Tongue (tissue), 2 donors: ENCODE measurements around the gene MUS81. TPM values are rescaled to one million over a fixed set of nuclear protein-coding genes. Genes with fewer than 3 reads are reported as not detected.
"Not testable (repeated sequence)": the region's sequence is repeated elsewhere in the genome, so short reads cannot be mapped to it uniquely, and the experiment has no call there.

Experiments
- DNase-seq: peaks from one replicate; pipeline ENCODE4 v3.0.0-alpha.2; 2015
- total RNA-seq: library from RNA; depleted of rRNA; stranded (reverse); fragments of >200 nt; gene quantifications from one replicate; pipeline ENCODE4 v1.2.3, GENCODE V29; 2014

Gene MUS81
- 48.4 TPM for total RNA-seq

- DNase-seq = peak; percentile 99
Measured at GRCh38 chr11:65860278-65861164, at the start of gene MUS81. MUS81 (plus strand) TSS chr11:65860433; CDS start chr11:65860754, 321 bp downstream.

- DNase-seq = no peak
Measured at GRCh38 chr11:65811764-65812475, 48.3 kb upstream of the MUS81 start.

GRCh38 chr11:65814131-65814985, 45.9 kb upstream of the MUS81 start:
- DNase-seq = peak; percentile 17

GRCh38 chr11:65814986-65815565, 45.2 kb upstream of the MUS81 start:
- DNase-seq = no peak

- DNase-seq = no peak
Measured at GRCh38 chr11:65816696-65817095, 43.5 kb upstream of the MUS81 start.

- no peak for DNase-seq
Measured at GRCh38 chr11:65817312-65817834, 42.9 kb upstream of the MUS81 start.

GRCh38 chr11:65817835-65818680, 42.2 kb upstream of the MUS81 start:
- DNase-seq = peak; percentile 95

- no peak for DNase-seq
Measured at GRCh38 chr11:65821107-65821506, 39.1 kb upstream of the MUS81 start.

- no peak for DNase-seq
Measured at GRCh38 chr11:65822776-65823528, 37.3 kb upstream of the MUS81 start.

GRCh38 chr11:65826984-65827735, 33.1 kb upstream of the MUS81 start:
- DNase-seq = no peak

- DNase-seq = no peak
Measured at GRCh38 chr11:65829459-65829858, 30.8 kb upstream of the MUS81 start.

- DNase-seq = not testable (repeated sequence)
Measured at GRCh38 chr11:65832231-65832630, 28.0 kb upstream of the MUS81 start.

- DNase-seq = peak; percentile 97
Measured at GRCh38 chr11:65833297-65834030, 26.8 kb upstream of the MUS81 start, which contains the start of gene SNX32. SNX32 (plus strand) TSS chr11:65833963; CDS start chr11:65834066, 103 bp downstream.

GRCh38 chr11:65834202-65834601, 26.0 kb upstream of the MUS81 start:
- no peak for DNase-seq

GRCh38 chr11:65842144-65842543, 18.1 kb upstream of the MUS81 start:
- DNase-seq = no peak

- no peak for DNase-seq
Measured at GRCh38 chr11:65843811-65844210, 16.4 kb upstream of the MUS81 start.

GRCh38 chr11:65844231-65844872, 15.9 kb upstream of the MUS81 start:
- DNase-seq = no peak

- DNase-seq = no peak
Measured at GRCh38 chr11:65847746-65848145, 12.5 kb upstream of the MUS81 start.
